Astrocyte (in vitro differentiated cells and primary cell): ENCODE data around the gene TFEB. TPM values are rescaled to one million over a fixed set of nuclear protein-coding genes. Genes with fewer than 3 reads are reported as not detected.

Experiments used
- DNase-seq: peaks from one replicate; pipeline ENCODE4 v3.0.0-alpha.2; 2010; ENCODE audit warnings: low read depth
- FAIRE-seq: peaks from 2 replicates; lab custom pipeline; 2011; peaks lifted over from hg19 to GRCh38; lab: Jason Lieb, UNC
- H2AFZ ChIP-seq: 2 replicates; pipeline ENCODE4 v1.6.0; 2012; ENCODE audit warnings: low read depth, low read length, inconsistent platforms
- H3K27ac ChIP-seq: 2 replicates; pipeline ENCODE4 v1.5.1; 2011; ENCODE audit warnings: low read depth, low read length, inconsistent platforms
- H3K27me3 ChIP-seq: 2 replicates; pipeline ENCODE4 v1.6.0; 2011; ENCODE audit warnings: low read length, inconsistent platforms; ENCODE audit not compliant: insufficient read depth
- H3K36me3 ChIP-seq: 2 replicates; pipeline ENCODE4 v1.5.1; 2011; ENCODE audit warnings: low read length, inconsistent platforms; ENCODE audit not compliant: insufficient read depth
- H3K4me1 ChIP-seq: 2 replicates; pipeline ENCODE4 v1.5.1; 2011; ENCODE audit warnings: low read length, inconsistent platforms; ENCODE audit not compliant: insufficient read depth
- H3K4me2 ChIP-seq: 2 replicates; pipeline ENCODE4 v1.6.0; 2012; ENCODE audit warnings: low read length, inconsistent platforms
- H3K4me3 ChIP-seq: 2 replicates; pipeline ENCODE4 v1.5.1; 2011; ENCODE audit warnings: low read depth, mild to moderate bottlenecking, low read length, inconsistent platforms; ENCODE audit not compliant: insufficient read depth
- H3K79me2 ChIP-seq: 2 replicates; pipeline ENCODE4 v1.6.0; 2012; ENCODE audit warnings: mild to moderate bottlenecking, low read length, inconsistent platforms; ENCODE audit not compliant: insufficient read depth
- H3K9ac ChIP-seq: 2 replicates; pipeline ENCODE4 v1.6.0; 2012; ENCODE audit warnings: mild to moderate bottlenecking, low read length, inconsistent platforms
- H3K9me3 ChIP-seq: 2 replicates; pipeline ENCODE4 v1.5.1; 2012; ENCODE audit warnings: low read depth, mild to moderate bottlenecking, low read length, inconsistent platforms; ENCODE audit not compliant: insufficient read depth
- H4K20me1 ChIP-seq: 2 replicates; pipeline ENCODE4 v1.6.0; 2012; ENCODE audit warnings: low read length, inconsistent platforms; ENCODE audit not compliant: insufficient read depth
- H3K27ac Mint-ChIP-seq: one replicate; pipeline ENCODE4 v1.8.0; 2021; ENCODE audit warnings: mild to moderate bottlenecking, mixed read lengths; ENCODE audit not compliant: unreplicated experiment
- H3K27me3 Mint-ChIP-seq: one replicate; pipeline ENCODE4 v1.8.0; 2021; ENCODE audit warnings: low read depth, mixed read lengths; ENCODE audit not compliant: unreplicated experiment
- H3K36me3 Mint-ChIP-seq: one replicate; pipeline ENCODE4 v1.8.0; 2021; ENCODE audit warnings: low read depth, mixed read lengths; ENCODE audit not compliant: unreplicated experiment
- H3K4me1 Mint-ChIP-seq: one replicate; pipeline ENCODE4 v1.8.0; 2021; ENCODE audit warnings: low read depth, mixed read lengths; ENCODE audit not compliant: unreplicated experiment
- H3K4me3 Mint-ChIP-seq: one replicate; pipeline ENCODE4 v1.8.0; 2021; ENCODE audit warnings: mild to moderate bottlenecking, moderate library complexity, mixed read lengths; ENCODE audit not compliant: unreplicated experiment
- H3K9me3 Mint-ChIP-seq: one replicate; pipeline ENCODE4 v1.8.0; 2021; ENCODE audit warnings: mild to moderate bottlenecking, mixed read lengths; ENCODE audit not compliant: unreplicated experiment
- CTCF ChIP-seq: IDR thresholded peaks from 2 replicates; pipeline ENCODE4 v1.5.1; 2011; ENCODE audit warnings: low read depth, mild to moderate bottlenecking, inconsistent platforms, low read length, moderate library complexity; ENCODE audit not compliant: insufficient read depth
- EZH2 ChIP-seq: IDR thresholded peaks from 2 replicates; pipeline ENCODE4 v1.6.1; 2012; ENCODE audit warnings: mild to moderate bottlenecking, low read length, inconsistent platforms; ENCODE audit not compliant: insufficient read depth
- total RNA-seq: library from RNA; stranded (reverse); gene quantifications from 2 replicates; pipeline ENCODE4 v1.2.1, GENCODE V29; 2021

TFEB gene
- total RNA-seq, 1 donor from 2014 or later, result 4.7 TPM

GRCh38 chr6:41699063-41699462 lies 36.3 kb downstream of the TFEB start:
- no peak for TF ChIP-seq EZH2
- TF ChIP-seq CTCF, result no peak
- Mint-ChIP-seq H3K4me1 (peaks cover 14% of the 10 kb centered on the region), H3K27ac (peak overlapping the region; percentile 72), H3K27me3 (peaks cover 19% of the 10 kb centered on the region), H3K36me3 (no peaks in the 10 kb centered on the region), H3K4me3 (no peak overlapping the region), H3K9me3 (no peaks in the 10 kb centered on the region)
- H3K79me2 ChIP-seq, result no peaks in the 10 kb centered on the region
- no peak overlapping the region for H2AFZ ChIP-seq
- H3K36me3 ChIP-seq, result no peaks in the 10 kb centered on the region
- H3K9me3 ChIP-seq, result no peaks in the 10 kb centered on the region
- FAIRE-seq (no peak), DNase-seq (no peak)
- peak overlapping the region; percentile 15 for H3K4me3 ChIP-seq
- no peaks in the 10 kb centered on the region for H4K20me1 ChIP-seq
- H3K4me2 ChIP-seq, result peak overlapping the region; percentile 73
- H3K9ac ChIP-seq, result peak overlapping the region; percentile 83
- peaks cover 38% of the 10 kb centered on the region for H3K4me1 ChIP-seq
- H3K27me3 ChIP-seq, result no peaks in the 10 kb centered on the region
- H3K27ac ChIP-seq, result peak overlapping the region; percentile 99

- Histone ChIP-seq H3K9ac (peak overlapping the region; percentile 83), H3K27me3 (no peaks in the 10 kb centered on the region), H3K4me2 (peak overlapping the region; percentile 73), H3K4me1 (peaks cover 38% of the 10 kb centered on the region), H2AFZ (peak overlapping the region; percentile 31), H3K9me3 (no peaks in the 10 kb centered on the region), H3K4me3 (peak overlapping the region; percentile 36), H4K20me1 (no peaks in the 10 kb centered on the region), H3K36me3 (no peaks in the 10 kb centered on the region), H3K27ac (peak overlapping the region; percentile 99), H3K79me2 (no peaks in the 10 kb centered on the region)
- TF ChIP-seq CTCF, result no peak
- TF ChIP-seq EZH2, result no peak
- H3K27me3 Mint-ChIP-seq, result peaks cover 16% of the 10 kb centered on the region
- H3K4me1 Mint-ChIP-seq, result peaks cover 14% of the 10 kb centered on the region
- FAIRE-seq (no peak), DNase-seq (peak; percentile 97)
- H3K4me3 Mint-ChIP-seq, result no peak overlapping the region
- H3K36me3 Mint-ChIP-seq, result no peaks in the 10 kb centered on the region
- peak overlapping the region; percentile 92 for H3K27ac Mint-ChIP-seq
- no peaks in the 10 kb centered on the region for H3K9me3 Mint-ChIP-seq
Observed at GRCh38 chr6:41697861-41698781, 37.3 kb downstream of the TFEB start.

- Histone ChIP-seq H2AFZ (no peak overlapping the region), H3K9ac (no peak overlapping the region), H3K4me2 (no peak overlapping the region), H4K20me1 (no peaks in the 10 kb centered on the region), H3K27ac (no peak overlapping the region), H3K9me3 (no peaks in the 10 kb centered on the region), H3K79me2 (no peaks in the 10 kb centered on the region), H3K27me3 (no peaks in the 10 kb centered on the region), H3K4me3 (no peak overlapping the region), H3K4me1 (peaks cover 38% of the 10 kb centered on the region), H3K36me3 (no peaks in the 10 kb centered on the region)
- Mint-ChIP-seq H3K27ac (no peak overlapping the region), H3K9me3 (peaks cover 2% of the 10 kb centered on the region), H3K27me3 (peaks cover 17% of the 10 kb centered on the region), H3K4me1 (peaks cover 16% of the 10 kb centered on the region), H3K4me3 (no peak overlapping the region), H3K36me3 (no peaks in the 10 kb centered on the region)
- no peak for TF ChIP-seq CTCF
- TF ChIP-seq EZH2, result no peak
- FAIRE-seq (no peak), DNase-seq (no peak)
Observed at GRCh38 chr6:41696788-41697187, 38.6 kb downstream of the TFEB start.
